K562 (cell line): ENCODE results near the gene SCRN3. TPM values are rescaled to one million over a fixed set of nuclear protein-coding genes. Genes with fewer than 3 reads are reported as not detected.

ENCODE experiments used
- ATAC-seq: fragments of 200-7000 bp; cut with Tn5 transposase; 3 replicates; pipeline ENCODE4 v1.9.1; 2020; ENCODE audit warnings: moderate library complexity
- BruUV-seq: library from RNA; stranded (reverse); fragments of 400-500 nt; replicated peaks from 2 replicates; lab custom pipeline; 2021; lab: Mats Ljungman, UMichigan
- CTCF ChIA-PET: fragments of 300-600 bp; formaldehyde crosslinking; extraction: SDS; loops from one replicate; lab custom pipeline; 2021; ENCODE audit warnings: low intra/inter-chr PET ratio; lab: Yijun Ruan, JAX
- POLR2A ChIA-PET: fragments of 300-600, 350-650 bp; sonication (Branson Sonifier 250); formaldehyde crosslinking; extraction: SDS; loops from one replicate; lab custom pipeline; 2021; ENCODE audit warnings: antibody characterized with exemption, inconsistent platforms; lab: Yijun Ruan, JAX
- DNase-seq, 4 experiments: peaks; one replicate each; pipeline versions ENCODE4 v3.0.0 to v3.0.0-alpha.2; 2011 to 2018; ENCODE audit warnings: low spot score in 3 of 4, mixed read lengths in 3 of 4; ENCODE audit errors: extremely low read depth in 1 of 4
- FAIRE-seq: peaks from 2 replicates; lab custom pipeline; 2011; peaks lifted over from hg19 to GRCh38; lab: Jason Lieb, UNC
- H2AFZ ChIP-seq: 2 replicates; pipeline ENCODE4 v1.6.0; 2011; ENCODE audit warnings: low read depth, low read length, control low read depth, inconsistent platforms
- H3K27ac ChIP-seq: fragments of 200-600 bp; 3 replicates; pipeline ENCODE4 v1.8.0; 2011; ENCODE audit warnings: low read depth, mild to moderate bottlenecking, control low read depth, inconsistent platforms, low read length, moderate library complexity, mixed read lengths; ENCODE audit errors: extremely low read depth
- H3K27me3 ChIP-seq, 2 experiments: fragments of 300-600 bp in 1 of 2; 2 replicates in 1 of 2; 3 replicates in 1 of 2; pipeline versions ENCODE4 v1.6.0 to v1.8.0; 2011; ENCODE audit warnings: inconsistent platforms in 2 of 2, low read length in 2 of 2, mild to moderate bottlenecking in 1 of 2, mixed read lengths in 1 of 2, moderate library complexity in 1 of 2; ENCODE audit not compliant: control insufficient read depth in 2 of 2, insufficient read depth in 2 of 2
- H3K36me3 ChIP-seq: fragments of 300-600 bp; 3 replicates; pipeline ENCODE4 v1.8.0; 2011; ENCODE audit warnings: mild to moderate bottlenecking, low read length, inconsistent platforms; ENCODE audit not compliant: control insufficient read depth, insufficient read depth
- H3K4me1 ChIP-seq, 2 experiments: fragments of 200-600 bp in 1 of 2; replicated peaks in 1 of 2; 2 replicates in 1 of 2; 3 replicates in 1 of 2; pipeline versions ENCODE4 v1.5.1 to v1.8.0; 2011; ENCODE audit warnings: inconsistent platforms in 2 of 2, low read length in 2 of 2, mild to moderate bottlenecking in 1 of 2, mixed read lengths in 1 of 2, moderate library complexity in 1 of 2; ENCODE audit not compliant: control insufficient read depth in 2 of 2, insufficient read depth in 2 of 2
- H3K4me2 ChIP-seq: 2 replicates; pipeline ENCODE4 v1.6.1; 2011; ENCODE audit warnings: low read length, control low read depth, inconsistent platforms, mixed read lengths; ENCODE audit not compliant: insufficient read depth
- H3K4me3 ChIP-seq: fragments of 200-600 bp; sonication (generic), shearing (Covaris generic); 2 replicates; pipeline ENCODE4 v1.5.1; 2016; ENCODE audit warnings: control low read depth, inconsistent platforms
- H3K79me2 ChIP-seq: fragments of 200-600 bp; 3 replicates; pipeline ENCODE4 v1.8.0; 2011; ENCODE audit warnings: low read length, inconsistent platforms; ENCODE audit not compliant: control insufficient read depth, insufficient read depth
- H3K9ac ChIP-seq, 2 experiments: 2 replicates each; pipeline versions ENCODE4 v1.6.0 to v1.6.1; 2011; ENCODE audit warnings: low read depth in 2 of 2, low read length in 2 of 2, control low read depth in 1 of 2, inconsistent platforms in 1 of 2, mild to moderate bottlenecking in 1 of 2, mixed read lengths in 1 of 2; ENCODE audit not compliant: insufficient read depth in 1 of 2
- H3K9me1 ChIP-seq: one replicate; pipeline ENCODE4 v1.6.0; 2011; ENCODE audit warnings: inconsistent platforms, mild to moderate bottlenecking, low read length, moderate library complexity; ENCODE audit not compliant: control insufficient read depth, insufficient read depth
- H3K9me3 ChIP-seq: replicated peaks from 2 replicates; pipeline ENCODE4 v1.5.1; 2011; ENCODE audit warnings: low read depth, low read length, inconsistent platforms; ENCODE audit not compliant: control insufficient read depth, insufficient read depth
- H4K20me1 ChIP-seq: replicated peaks from 2 replicates; pipeline ENCODE4 v1.6.1; 2011; ENCODE audit warnings: low read length, inconsistent platforms, mixed read lengths; ENCODE audit not compliant: control insufficient read depth, insufficient read depth
- HNRNPL ChIP-seq: fragments of 200-400 bp; formaldehyde crosslinking; IDR thresholded peaks from 2 replicates; pipeline ENCODE4 v1.6.1; 2017; ENCODE audit warnings: low read depth, mild to moderate bottlenecking, low read length
- RCOR1 ChIP-seq, 2 experiments: IDR thresholded peaks; 2 replicates each; pipeline ENCODE4 v1.6.1; 2012; ENCODE audit warnings: low read depth in 2 of 2, low read length in 2 of 2, borderline replicate concordance in 1 of 2, improper control_type of control experiment in 1 of 2
- ZBTB8A ChIP-seq: fragments of 450-650 bp; IDR thresholded peaks from 2 replicates; pipeline ENCODE4 v1.6.1; 2018; ENCODE audit warnings: mild to moderate bottlenecking, moderate library complexity; ENCODE audit not compliant: partially characterized antibody
- in situ Hi-C: fragments of 300-500 bp; cut with MboI; formaldehyde crosslinking; loops from 4 replicates; pipeline ENCODE4 v1.15.0; 2018; ENCODE audit warnings: inconsistent platforms, mixed read lengths
- intact Hi-C: fragments of 100-400 bp; cut with micrococcal nuclease; formaldehyde crosslinking; loops from 2 replicates; pipeline ENCODE4 v1.14.2; 2022
- polyA plus RNA-seq, 8 experiments: library from polyadenylated mRNA; depleted of rRNA in 4 of 8; stranded (reverse) in 5 of 8; unstranded in 3 of 8; fragments of >200 nt; fragmentation: Nextera tagmentation in 2 of 8; fragmentation: Illumina TruSeq in 1 of 8; extraction: Ambion mirVana in 2 of 8; extraction: Trizol in 1 of 8; gene quantifications; 2 replicates each; pipeline versions ENCODE4 v1.2.1 to v1.2.3, GENCODE V29; 2011 to 2014; ENCODE audit warnings: inconsistent platforms in 1 of 8, missing spikeins in 1 of 8
- total RNA-seq, 7 experiments: library from RNA; depleted of rRNA in 6 of 7; stranded (reverse); fragments of >200 nt in 6 of 7; fragmentation: Illumina TruSeq in 2 of 7; extraction: Trizol in 2 of 7; gene quantifications; 2 replicates each; pipeline versions ENCODE4 v1.2.1 to v1.2.3, GENCODE V29; 2011 to 2021; ENCODE audit warnings: low replicate concordance in 1 of 7
- TF ChIP-seq, protein P1 (sequence below), 2 experiments: IDR thresholded peaks; 2 replicates each; pipeline ENCODE4 v1.6.1; 2011; ENCODE audit warnings: borderline replicate concordance in 1 of 2, control low read depth in 1 of 2, low read depth in 1 of 2, low read length in 1 of 2, mild to moderate bottlenecking in 1 of 2, mixed read lengths in 1 of 2, moderate library complexity in 1 of 2; ENCODE audit not compliant: insufficient read depth in 1 of 2, insufficient read length in 1 of 2, poor library complexity in 1 of 2, severe bottlenecking in 1 of 2; ENCODE audit errors: extremely low read depth in 1 of 2

Gene SCRN3
- total and polyA plus RNA-seq, 9 of the 15 experiments (the other 6 are each of a cell fraction or from before 2014, with no cell fraction given) = 7.7 to 21.8 (median 20.0) TPM

DNA sequence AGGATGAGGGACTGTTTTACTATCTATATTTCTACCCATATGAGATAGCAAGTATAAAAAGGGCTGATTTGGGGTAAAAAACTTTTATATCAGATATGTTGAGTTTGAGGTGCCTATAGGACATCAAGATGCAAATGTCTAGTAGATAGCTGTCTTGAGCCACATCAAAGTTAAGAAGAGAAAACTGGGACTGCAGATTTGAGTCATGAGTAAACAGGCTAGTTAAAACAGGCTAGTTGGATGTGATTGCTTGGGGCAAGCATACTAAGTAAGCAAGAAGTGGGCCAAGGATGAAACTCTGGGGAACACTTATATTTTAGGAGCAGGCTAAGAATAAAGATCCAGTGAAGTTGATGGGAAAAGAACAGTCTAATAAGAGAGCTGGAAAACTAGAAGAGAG lies 2.8 kb upstream of the SCRN3 start:
- intact Hi-C loops = no loop called here
- POLR2A ChIA-PET = interaction anchor here (0.8 to 1.1 kb wide), 2 partner anchors 24 to 243 kb away, joined by 3 read pairs; no protein-coding TSS in a partner anchor
- no peak overlapping the region for H3K9ac ChIP-seq
- no peak overlapping the region for H3K4me3 ChIP-seq
- H4K20me1 ChIP-seq = no peaks in the 10 kb centered on the region
- no peak for DNase-seq
- no peak overlapping the region for H3K27ac ChIP-seq
- TF ChIP-seq, protein P1, sequence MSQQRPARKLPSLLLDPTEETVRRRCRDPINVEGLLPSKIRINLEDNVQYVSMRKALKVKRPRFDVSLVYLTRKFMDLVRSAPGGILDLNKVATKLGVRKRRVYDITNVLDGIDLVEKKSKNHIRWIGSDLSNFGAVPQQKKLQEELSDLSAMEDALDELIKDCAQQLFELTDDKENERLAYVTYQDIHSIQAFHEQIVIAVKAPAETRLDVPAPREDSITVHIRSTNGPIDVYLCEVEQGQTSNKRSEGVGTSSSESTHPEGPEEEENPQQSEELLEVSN (IDR thresholded peaks at IDR 0.05; ENCODE audit: borderline replicate concordance in 1 of 2, extremely low read depth in 1 of 2, insufficient read depth in 1 of 2, insufficient read length in 1 of 2, low read depth in 1 of 2, low read length in 1 of 2, poor library complexity in 1 of 2, severe bottlenecking in 1 of 2) = no peak
- TF ChIP-seq HNRNPL = no peak
- no peak for TF ChIP-seq RCOR1 (IDR thresholded peaks at IDR 0.05; ENCODE audit: borderline replicate concordance in 1 of 2, low read depth in 2 of 2, low read length in 2 of 2)
- TF ChIP-seq ZBTB8A = no peak
- TF ChIP-seq, all 486 proteins: peak for 0
- H3K9me3 ChIP-seq = no peaks in the 10 kb centered on the region
- no peaks in the 10 kb centered on the region for H3K27me3 ChIP-seq
- peaks cover 31% of the 10 kb centered on the region for H3K79me2 ChIP-seq
- no peak overlapping the region for H2AFZ ChIP-seq
- BruUV-seq = no TSS peak
- CTCF ChIA-PET = interaction anchor here (0.6 kb wide), 1 partner anchor 307 kb away, joined by 3 read pairs; no protein-coding TSS in a partner anchor
- no peak overlapping the region for H3K4me2 ChIP-seq
- peaks cover 4 to 5% of the 10 kb centered on the region in 2 experiments; a peak in 1 of 5 replicates for H3K4me1 ChIP-seq
- no peaks in the 10 kb centered on the region; the same call in 2 of the 3 replicates for H3K36me3 ChIP-seq
- in situ Hi-C loops = no loop called here
- ATAC-seq = no peak
- no peaks in the 10 kb centered on the region for H3K9me1 ChIP-seq
- FAIRE-seq = no peak
